GM23338 (cell line): ENCODE results near the gene CMTM5. TPM values are rescaled to one million over a fixed set of nuclear protein-coding genes. Genes with fewer than 3 reads are reported as not detected.

ENCODE experiments used
- ATAC-seq: fragments of 200-7000 bp; cut with Tn5 transposase; 3 replicates; pipeline ENCODE4 v1.9.1; 2020
- DNase-seq: peaks from one replicate; pipeline ENCODE4 v3.0.0-alpha.2; 2015; ENCODE audit warnings: low spot score
- H2AFZ ChIP-seq: fragments of 200-600 bp; sonication (generic); 2 replicates; pipeline ENCODE4 v1.8.0; 2016; ENCODE audit warnings: antibody characterized with exemption, mild to moderate bottlenecking, moderate library complexity
- H3F3A ChIP-seq: fragments of 200-600 bp; sonication (generic); replicated peaks from 2 replicates; pipeline ENCODE4 v1.8.0; 2017; ENCODE audit warnings: antibody characterized with exemption, mixed run types, low read depth
- H3K27ac ChIP-seq: fragments of 200-600 bp; sonication (generic); 2 replicates; pipeline ENCODE4 v1.6.1; 2016; ENCODE audit warnings: low read depth
- H3K27me3 ChIP-seq: fragments of 200-600 bp; sonication (generic); 2 replicates; pipeline ENCODE4 v1.8.0; 2016; ENCODE audit warnings: mild to moderate bottlenecking, mixed run types, moderate library complexity; ENCODE audit not compliant: insufficient read depth
- H3K36me3 ChIP-seq: fragments of 200-600 bp; sonication (generic); 2 replicates; pipeline ENCODE4 v1.8.0; 2016; ENCODE audit warnings: mild to moderate bottlenecking; ENCODE audit not compliant: insufficient read depth
- H3K4me1 ChIP-seq: fragments of 200-600 bp; sonication (generic); 2 replicates; pipeline ENCODE4 v1.8.0; 2016; ENCODE audit warnings: mild to moderate bottlenecking, moderate library complexity; ENCODE audit not compliant: insufficient read depth
- H3K4me2 ChIP-seq: fragments of 200-600 bp; sonication (generic); 2 replicates; pipeline ENCODE4 v1.7.1; 2017; ENCODE audit warnings: mixed run types
- H3K4me3 ChIP-seq: fragments of 200-600 bp; sonication (generic); 2 replicates; pipeline ENCODE4 v1.6.1; 2016; ENCODE audit warnings: mixed run types
- H3K79me2 ChIP-seq: fragments of 200-600 bp; sonication (generic); replicated peaks from 2 replicates; pipeline ENCODE4 v1.8.0; 2017; ENCODE audit warnings: mild to moderate bottlenecking; ENCODE audit not compliant: insufficient read depth
- H3K9me2 ChIP-seq: fragments of 200-600 bp; sonication (generic); 2 replicates; pipeline ENCODE4 v1.8.0; 2017; ENCODE audit not compliant: insufficient read depth
- H4K20me1 ChIP-seq: fragments of 200-600 bp; sonication (generic); replicated peaks from 2 replicates; pipeline ENCODE4 v1.8.0; 2017; ENCODE audit warnings: mild to moderate bottlenecking; ENCODE audit not compliant: insufficient read depth
- H3K27ac Mint-ChIP-seq: 2 replicates; pipeline ENCODE4 v1.8.0; 2020; ENCODE audit warnings: inconsistent platforms, mild to moderate bottlenecking, moderate library complexity, mixed read lengths
- H3K27me3 Mint-ChIP-seq: 3 replicates; pipeline ENCODE4 v1.8.0; 2022; ENCODE audit warnings: low read depth, mild to moderate bottlenecking, moderate library complexity, mixed read lengths, inconsistent platforms; ENCODE audit not compliant: insufficient read depth, poor library complexity
- H3K36me3 Mint-ChIP-seq: 3 replicates; pipeline ENCODE4 v1.8.0; 2021; ENCODE audit warnings: low read depth, mild to moderate bottlenecking, inconsistent platforms, moderate library complexity, mixed read lengths
- H3K4me1 Mint-ChIP-seq: 3 replicates; pipeline ENCODE4 v1.8.0; 2020; ENCODE audit warnings: mild to moderate bottlenecking, inconsistent platforms, mixed read lengths
- H3K4me3 Mint-ChIP-seq: 3 replicates; pipeline ENCODE4 v1.8.0; 2021; ENCODE audit warnings: moderate library complexity, mild to moderate bottlenecking, inconsistent platforms, mixed read lengths
- H3K9me3 Mint-ChIP-seq: 3 replicates; pipeline ENCODE4 v1.8.0; 2020; ENCODE audit warnings: moderate library complexity, mild to moderate bottlenecking, inconsistent platforms, mixed read lengths
- CREB1 ChIP-seq: fragments of 250-450 bp; sonication (Bioruptor Pico); IDR thresholded peaks from 2 replicates; pipeline ENCODE4 v1.5.0; 2020; ENCODE audit warnings: low read depth, mild to moderate bottlenecking, moderate library complexity
- CTCF ChIP-seq, 2 experiments: fragments of 200-600 bp in 1 of 2; sonication (generic) in 1 of 2; conservative IDR thresholded peaks; 2 replicates each; pipeline versions ENCODE4 v1.5.1 to v1.6.1; 2016 to 2017; ENCODE audit warnings: antibody characterized with exemption in 2 of 2, low read depth in 2 of 2, mild to moderate bottlenecking in 2 of 2, moderate library complexity in 1 of 2
- ETS1 ChIP-seq: IDR thresholded peaks from 2 replicates; pipeline ENCODE4 v1.6.1; 2016; ENCODE audit warnings: antibody characterized with exemption
- EZH2 ChIP-seq: fragments of 200-600 bp; sonication (generic); IDR thresholded peaks from one replicate; pipeline ENCODE4 v1.8.0; 2017; ENCODE audit warnings: antibody characterized with exemption, mild to moderate bottlenecking, low read depth; ENCODE audit not compliant: unreplicated experiment
- EZH2phosphoT487 ChIP-seq: fragments of 200-600 bp; sonication (generic); IDR thresholded peaks from one replicate; pipeline ENCODE4 v1.8.1; 2018; ENCODE audit warnings: antibody characterized with exemption; ENCODE audit not compliant: unreplicated experiment
- JUNB ChIP-seq: IDR thresholded peaks from one replicate; pipeline ENCODE4 v1.6.1; 2016; ENCODE audit warnings: antibody characterized with exemption; ENCODE audit not compliant: unreplicated experiment
- NANOG ChIP-seq: IDR thresholded peaks from 2 replicates; pipeline ENCODE4 v1.6.1; 2016; ENCODE audit warnings: antibody characterized with exemption, borderline replicate concordance
- POLR2AphosphoS5 ChIP-seq: IDR thresholded peaks from 2 replicates; pipeline ENCODE4 v1.6.1; 2016; ENCODE audit warnings: antibody characterized with exemption, low read depth
- STAT1 ChIP-seq: IDR thresholded peaks from one replicate; pipeline ENCODE4 v1.6.1; 2016; ENCODE audit warnings: antibody characterized with exemption; ENCODE audit not compliant: unreplicated experiment
- ZNF114 ChIP-seq: fragments of 250-450 bp; sonication (Bioruptor Pico); IDR thresholded peaks from 2 replicates; pipeline ENCODE4 v1.5.0; 2020; ENCODE audit warnings: mild to moderate bottlenecking, moderate library complexity
- ZNF331 ChIP-seq: fragments of 250-450 bp; sonication (Bioruptor Pico); IDR thresholded peaks from 2 replicates; pipeline ENCODE4 v1.5.0; 2020; ENCODE audit warnings: low read depth, mild to moderate bottlenecking, moderate library complexity
- ZNF462 ChIP-seq: fragments of 250-450 bp; sonication (Bioruptor Pico); IDR thresholded peaks from 2 replicates; pipeline ENCODE4 v1.5.0; 2020; ENCODE audit warnings: mild to moderate bottlenecking, moderate library complexity
- polyA plus RNA-seq: library from polyadenylated mRNA; unstranded; fragments of >200 nt; fragmentation: Nextera tagmentation; extraction: Ambion mirVana; gene quantifications from 2 replicates; pipeline ENCODE4 v1.2.1, GENCODE V29; 2016
- total RNA-seq: library from RNA; depleted of rRNA; stranded (reverse); fragments of >200 nt; shearing (Covaris generic); gene quantifications from 2 replicates; pipeline ENCODE4 v1.2.3, GENCODE V29; 2014

CMTM5 gene
- total and polyA plus RNA-seq, 2 experiments from 2014 or later = 0.24 TPM; not detected in 1

- TF ChIP-seq EZH2 (no peak), ETS1 (no peak)
Measured at GRCh38 chr14:23371865-23372264, 5.0 kb upstream of the CMTM5 start (continued).

GRCh38 chr14:23372509-23372908 is 4.3 kb upstream of the CMTM5 start, which contains the start of gene IL25:
TSS of gene IL25 (plus strand) at chr14:23372809.
- Histone ChIP-seq H3K4me2 (no peak within 1 kb of the TSS), H3F3A (no peaks in the 10 kb centered on the region), H3K79me2 (no peaks in the 10 kb centered on the region), H3K9me2 (peaks cover 4% of the 10 kb centered on the region; the same call in 1 of the 2 replicates), H3K36me3 (no peaks in the 10 kb centered on the region), H3K4me3 (no peak within 1 kb of the TSS), H3K4me1 (peaks cover 9% of the 10 kb centered on the region; the same call in 1 of the 2 replicates), H4K20me1 (no peaks in the 10 kb centered on the region), H2AFZ (no peak within 1 kb of the TSS), H3K27me3 (peaks cover 26% of the 10 kb centered on the region), H3K27ac (no peak within 1 kb of the TSS)
- Mint-ChIP-seq H3K27me3 (peaks cover 23% of the 10 kb centered on the region), H3K9me3 (no peaks in the 10 kb centered on the region), H3K27ac (no peak within 1 kb of the TSS), H3K4me1 (peaks cover 12% of the 10 kb centered on the region; the same call in 2 of the 3 replicates), H3K4me3 (no peak within 1 kb of the TSS), H3K36me3 (no peaks in the 10 kb centered on the region)
- no peak for DNase-seq
- ATAC-seq = no peak
- no peak for TF ChIP-seq STAT1
- TF ChIP-seq EZH2phosphoT487 = no peak
- no peak for TF ChIP-seq NANOG
- no peak for TF ChIP-seq ZNF331 (CRISPR knock-in tag)
- TF ChIP-seq EZH2 = no peak
- no peak for TF ChIP-seq ETS1
- TF ChIP-seq ZNF462 (CRISPR knock-in tag) = no peak
- TF ChIP-seq CREB1 (CRISPR knock-in tag) = no peak
- no peak for TF ChIP-seq ZNF114 (CRISPR knock-in tag)
- TF ChIP-seq CTCF (conservative IDR thresholded peaks at IDR 0.05; ENCODE audit: low read depth in 2 of 2) = no peak
- TF ChIP-seq POLR2AphosphoS5 = no peak
- no peak for TF ChIP-seq JUNB
